ENCODE measurements around the gene TRPM4.

- TF ChIP-seq CTCF (conservative IDR thresholded peaks at IDR 0.05; ENCODE audit: low read length) (no peak), EZH2phosphoT487 (IDR thresholded peaks at IDR 0.05; ENCODE audit: borderline replicate concordance, low read depth, low read length) (no peak)
These were observed 43.5 kb downstream of the TRPM4 start for GRCh38 chr19:49201042-49201441.

All from OCI-LY7 (cell line).